Mesodermal cell (in vitro differentiated cells): ENCODE data around the gene TMEM164.

ENCODE experiments used
- H3K27ac ChIP-seq: 2 replicates; pipeline ENCODE4 v1.7.0; 2013; ENCODE audit warnings: mild to moderate bottlenecking, low read depth, low read length, moderate library complexity; ENCODE audit not compliant: severe bottlenecking
- H3K36me3 ChIP-seq: 2 replicates; pipeline ENCODE4 v1.7.1; 2013; ENCODE audit warnings: mild to moderate bottlenecking, low read length, moderate library complexity; ENCODE audit not compliant: control insufficient read depth, insufficient read depth
- H3K4me1 ChIP-seq: one replicate; pipeline ENCODE4 v1.7.1; 2013; ENCODE audit warnings: mild to moderate bottlenecking, low read length; ENCODE audit not compliant: insufficient read depth, control insufficient read depth, poor library complexity, severe bottlenecking
- H3K4me3 ChIP-seq: 2 replicates; pipeline ENCODE4 v1.7.0; 2013; ENCODE audit warnings: low read length, control low read depth, mild to moderate bottlenecking; ENCODE audit not compliant: insufficient read depth, poor library complexity, severe bottlenecking; ENCODE audit errors: extremely low read depth
- H3K9me3 ChIP-seq: 2 replicates; pipeline ENCODE4 v1.7.1; 2013; ENCODE audit warnings: mild to moderate bottlenecking, low read length, moderate library complexity; ENCODE audit not compliant: control insufficient read depth
- WGBS, 2 experiments: methylation state at CpG; one replicate each; pipeline ENCODE4 v1.1.5; 2013; ENCODE audit warnings: missing lambda C conversion rate in 2 of 2; ENCODE audit not compliant: insufficient coverage in 2 of 2; 5-methylcytosine and 5-hydroxymethylcytosine counted together

The TMEM164 gene

DNA sequence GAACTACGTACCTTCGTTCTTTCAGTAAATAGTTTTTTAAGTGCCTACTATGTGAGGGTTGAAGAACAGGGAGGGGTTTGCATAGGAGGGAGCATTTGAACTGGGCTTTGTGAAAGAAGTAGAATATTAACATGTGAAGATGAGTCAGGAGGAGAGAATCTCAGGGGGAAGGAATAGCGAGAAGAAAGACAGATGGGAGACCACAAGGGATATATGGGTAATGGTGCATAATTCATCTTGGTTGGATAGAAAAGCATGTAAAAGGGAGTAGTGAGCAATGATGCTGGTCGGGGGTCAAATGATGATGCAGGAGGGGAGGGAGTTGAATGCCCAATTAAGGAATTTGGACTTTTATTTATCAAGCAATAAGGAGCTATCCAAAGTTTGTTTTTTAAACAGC is 52.7 kb downstream of the TMEM164 start:
- Histone ChIP-seq H3K4me1 (no peaks in the 10 kb centered on the region), H3K36me3 (peaks cover 6% of the 10 kb centered on the region), H3K27ac (no peak overlapping the region), H3K9me3 (no peaks in the 10 kb centered on the region), H3K4me3 (no peak overlapping the region)
- WGBS, 2 experiments: 88 to 100% methylated on average over 3 of the region's 4 CpGs

DNA sequence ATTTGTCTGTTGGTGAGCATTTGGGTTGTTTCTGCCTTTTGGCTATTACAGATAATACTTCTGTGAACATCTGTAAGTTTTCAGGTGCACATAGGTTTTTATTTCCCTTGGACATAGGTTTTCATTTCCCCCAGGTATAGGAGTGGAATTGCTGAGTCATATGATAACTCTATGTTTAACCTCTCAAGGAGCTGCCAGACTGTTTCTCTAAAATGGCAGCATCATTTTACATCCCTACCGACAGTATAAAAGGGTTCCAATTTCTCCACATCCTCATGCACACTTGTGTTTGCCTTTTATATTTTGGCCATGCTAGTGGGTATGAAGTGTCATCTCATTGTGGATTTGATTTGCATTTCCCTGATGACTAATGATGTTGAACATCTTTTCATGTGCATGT is 53.5 kb downstream of the TMEM164 start:
- no peak overlapping the region for H3K4me3 ChIP-seq
- no peak overlapping the region for H3K27ac ChIP-seq
- no CpG with 5 or more reads among the region's 1 CpG for WGBS, 2 experiments
- H3K36me3 ChIP-seq: peaks cover 6% of the 10 kb centered on the region
- H3K9me3 ChIP-seq: no peaks in the 10 kb centered on the region
- no peaks in the 10 kb centered on the region for H3K4me1 ChIP-seq

DNA sequence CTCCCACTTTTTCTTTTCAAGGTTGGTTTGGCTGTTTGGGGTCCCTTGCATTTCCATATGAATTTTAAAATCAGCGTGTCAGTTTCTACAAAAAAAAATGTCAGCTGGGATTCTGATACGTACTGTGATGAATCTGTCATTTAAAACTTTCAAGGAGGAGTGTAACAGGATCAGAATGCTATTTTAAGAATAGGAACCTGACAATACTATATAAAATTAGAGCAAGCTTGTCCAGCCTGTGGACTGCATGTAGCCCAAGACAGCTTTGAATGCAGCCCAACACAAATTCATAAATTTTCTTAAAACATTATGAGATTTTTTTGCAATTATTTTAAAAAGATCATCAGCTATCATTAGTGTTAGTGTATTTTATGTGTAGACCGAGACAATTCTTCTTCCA is 56.5 kb downstream of the TMEM164 start:
- 89% methylated on average over 1 of the region's 3 CpGs; no CpG with 5 or more reads in 1 of the 2 experiments for WGBS, 2 experiments
- no peaks in the 10 kb centered on the region for H3K9me3 ChIP-seq
- no peaks in the 10 kb centered on the region for H3K4me1 ChIP-seq
- H3K4me3 ChIP-seq: no peak overlapping the region
- H3K27ac ChIP-seq: no peak overlapping the region
- no peaks in the 10 kb centered on the region for H3K36me3 ChIP-seq

DNA sequence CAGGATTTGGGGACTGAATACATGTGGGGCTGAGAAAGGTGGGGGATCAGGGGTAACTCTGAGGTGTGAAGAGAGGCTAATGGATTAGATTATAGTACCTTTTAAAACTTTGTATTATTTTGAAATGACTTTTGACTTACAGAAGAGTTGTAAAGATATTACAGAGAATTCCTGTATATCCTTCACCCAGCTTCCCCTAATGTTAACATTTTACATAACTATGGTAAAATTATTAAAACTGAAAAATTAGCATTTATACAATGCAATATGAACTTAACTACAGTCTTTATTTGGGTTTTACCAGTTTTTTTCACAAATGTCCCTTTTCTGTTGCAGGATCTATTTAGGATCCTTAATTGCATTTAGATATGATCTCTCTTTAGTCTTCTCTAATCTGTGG is 57.4 kb downstream of the TMEM164 start:
- H3K9me3 ChIP-seq: no peaks in the 10 kb centered on the region
- no peak overlapping the region for H3K27ac ChIP-seq
- H3K4me1 ChIP-seq: no peaks in the 10 kb centered on the region
- H3K36me3 ChIP-seq: no peaks in the 10 kb centered on the region
- no peak overlapping the region for H3K4me3 ChIP-seq

DNA sequence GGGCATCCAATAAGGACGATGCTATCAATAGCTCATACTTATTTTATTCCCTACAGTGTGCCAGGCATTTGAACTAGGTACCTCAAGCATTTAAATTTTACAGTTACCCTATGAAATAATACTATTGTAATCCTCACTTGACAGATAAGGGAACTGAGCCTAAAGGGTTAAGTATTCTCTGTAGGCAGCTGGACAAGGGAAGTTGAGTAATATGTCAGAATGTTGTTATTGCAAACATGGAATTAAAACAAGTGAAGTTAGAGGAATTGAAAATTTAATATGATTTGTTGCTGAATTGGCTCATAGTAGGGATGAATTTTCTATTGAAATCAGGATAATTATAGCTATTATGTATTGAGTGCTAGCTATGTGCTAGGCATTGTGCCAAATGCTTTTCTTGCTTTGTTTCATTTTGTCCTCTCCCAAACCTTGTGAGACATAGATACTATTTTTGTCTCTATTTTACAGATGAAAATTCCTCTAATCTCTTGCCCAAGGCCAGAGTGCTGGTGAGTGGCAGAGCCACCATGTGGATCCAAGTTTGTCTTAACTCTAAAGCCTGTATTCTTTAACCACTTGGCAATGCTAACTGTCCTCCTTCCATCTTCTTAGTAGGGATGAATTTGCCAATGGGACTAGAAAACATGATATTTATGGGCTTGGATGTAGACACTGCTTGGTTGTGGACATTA is 58.1 kb downstream of the TMEM164 start:
- no CpG with 5 or more reads among the region's 1 CpG for WGBS, 2 experiments
- H3K9me3 ChIP-seq: no peaks in the 10 kb centered on the region
- H3K4me3 ChIP-seq: no peak overlapping the region
- no peak overlapping the region for H3K27ac ChIP-seq
- no peaks in the 10 kb centered on the region for H3K4me1 ChIP-seq
- H3K36me3 ChIP-seq: no peaks in the 10 kb centered on the region

DNA sequence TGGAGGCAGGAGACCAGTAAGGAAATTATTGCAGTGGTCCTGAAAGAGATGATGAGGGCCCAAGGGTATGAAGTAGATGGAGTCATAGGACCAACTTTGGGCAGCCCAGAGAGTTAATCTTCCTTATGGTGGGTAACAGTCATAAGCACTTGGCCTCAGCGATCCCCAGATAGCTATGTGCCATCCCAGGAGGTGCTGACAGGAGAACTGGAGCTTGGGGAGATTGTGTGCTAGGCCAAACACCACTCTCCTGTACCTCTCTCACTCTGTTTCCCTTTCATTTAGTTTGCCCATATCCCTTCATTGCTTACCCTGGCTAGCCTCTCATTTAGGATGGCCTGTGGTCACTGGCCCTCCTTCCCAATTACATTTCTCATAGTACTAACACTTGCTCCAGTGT is 60.0 kb downstream of the TMEM164 start:
- H3K4me3 ChIP-seq: no peak overlapping the region
- no peak overlapping the region for H3K27ac ChIP-seq
- no peaks in the 10 kb centered on the region for H3K4me1 ChIP-seq
- H3K9me3 ChIP-seq: no peaks in the 10 kb centered on the region
- no peaks in the 10 kb centered on the region for H3K36me3 ChIP-seq
- no CpG with 5 or more reads among the region's 1 CpG for WGBS, 2 experiments

DNA sequence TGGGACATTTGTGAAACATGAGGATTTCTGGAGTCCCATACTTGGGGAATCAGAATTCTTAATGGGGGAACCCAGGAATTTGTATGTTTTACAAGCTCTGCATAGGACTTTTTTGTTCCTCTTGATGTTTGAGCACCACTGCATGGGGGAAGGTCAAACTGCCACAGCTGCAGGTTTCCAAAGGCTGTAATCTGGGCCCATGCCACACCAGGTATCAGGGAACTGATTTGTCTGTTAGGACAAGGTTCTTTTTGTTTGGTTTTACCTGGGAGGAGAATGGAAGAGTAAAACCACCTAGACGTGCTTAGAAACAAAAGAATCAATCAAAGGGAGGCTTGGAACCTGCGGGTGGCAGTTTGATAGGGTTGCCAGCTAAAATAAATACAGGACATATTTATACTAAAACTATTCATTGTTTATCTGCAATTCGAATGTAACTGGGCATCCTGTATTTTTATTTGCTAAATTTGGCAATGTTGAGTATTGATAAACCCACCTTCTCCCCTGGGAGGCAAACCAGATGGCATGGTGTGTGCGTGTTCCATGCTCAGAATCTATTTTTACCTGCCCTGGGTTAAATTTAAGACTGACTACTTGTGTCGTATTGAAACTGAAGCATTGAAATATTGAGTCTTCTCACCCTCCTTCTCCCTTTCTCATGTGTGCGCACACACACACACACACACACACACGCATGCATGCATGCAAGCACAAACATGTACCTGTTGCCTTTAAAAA is 63.7 kb downstream of the TMEM164 start:
- Histone ChIP-seq H3K4me1 (no peaks in the 10 kb centered on the region), H3K9me3 (no peaks in the 10 kb centered on the region), H3K4me3 (no peak overlapping the region), H3K27ac (no peak overlapping the region), H3K36me3 (no peaks in the 10 kb centered on the region)
- WGBS, 2 experiments: no CpG with 5 or more reads among the region's 7 CpGs

DNA sequence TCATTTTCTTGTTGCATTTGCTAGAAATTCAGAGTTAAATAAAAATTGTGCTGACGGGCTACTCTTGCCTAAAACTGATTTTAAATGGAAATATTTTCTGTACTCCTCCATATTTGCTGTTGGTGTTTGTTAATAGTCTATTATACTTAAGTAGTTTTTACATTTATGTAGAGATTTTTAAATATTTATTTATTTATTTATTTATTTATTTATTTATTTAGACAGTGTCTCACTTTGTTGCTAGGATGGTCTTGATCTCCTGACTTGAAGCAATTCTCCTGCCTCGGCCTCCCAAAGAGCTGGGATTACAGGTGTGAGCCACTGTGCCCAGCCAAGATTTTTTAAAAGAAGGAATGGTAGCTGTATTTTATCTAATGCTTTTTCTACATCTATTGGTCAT is 68.1 kb downstream of the TMEM164 start:
- no CpG with 5 or more reads among the region's 2 CpGs for WGBS, 2 experiments
- Histone ChIP-seq H3K4me1 (no peaks in the 10 kb centered on the region), H3K4me3 (no peak overlapping the region), H3K9me3 (no peaks in the 10 kb centered on the region), H3K36me3 (peaks cover 9% of the 10 kb centered on the region), H3K27ac (no peak overlapping the region)

DNA sequence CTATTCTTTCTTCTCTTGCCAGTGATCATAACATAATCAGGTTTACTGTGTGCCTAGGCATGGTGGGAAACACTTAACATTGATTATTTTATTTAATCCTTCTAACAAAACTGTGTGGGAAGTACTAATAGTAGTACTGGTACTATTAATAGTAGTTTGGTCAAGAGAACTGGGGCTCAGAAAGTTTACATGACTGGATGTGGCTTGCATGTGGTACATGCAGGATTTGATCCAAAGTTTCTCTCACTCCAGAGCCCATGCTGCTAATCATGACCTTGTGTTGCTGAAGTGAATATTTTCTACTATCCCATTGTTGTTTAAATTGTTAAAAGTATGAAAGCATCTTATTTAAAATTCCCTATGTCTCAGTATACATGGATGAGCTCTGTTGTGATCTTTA is 78.4 kb downstream of the TMEM164 start:
- no peaks in the 10 kb centered on the region for H3K36me3 ChIP-seq
- peaks cover 7% of the 10 kb centered on the region for H3K4me1 ChIP-seq
- no peak overlapping the region for H3K27ac ChIP-seq

DNA sequence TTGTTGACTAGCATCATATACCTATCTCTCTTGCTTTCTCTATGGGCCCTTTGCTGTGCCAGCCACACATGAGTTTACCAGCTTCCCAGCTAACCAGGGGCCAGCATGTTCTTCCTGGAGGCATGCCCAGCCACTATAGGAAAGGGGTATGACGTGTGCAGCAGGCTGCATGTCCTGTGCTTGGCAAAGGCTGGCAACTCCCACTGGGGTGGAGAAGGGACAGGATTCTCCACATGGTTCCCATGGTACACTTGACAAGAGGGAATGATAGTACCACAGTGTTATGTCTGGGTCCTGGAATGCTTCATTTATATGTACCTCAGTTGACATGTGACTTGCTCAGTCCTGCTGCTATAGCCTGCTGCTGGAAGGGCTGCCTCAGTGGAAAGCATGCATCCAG is 78.8 kb downstream of the TMEM164 start:
- H3K27ac ChIP-seq: no peak overlapping the region
- no peak overlapping the region for H3K4me3 ChIP-seq
- H3K4me1 ChIP-seq: peaks cover 10% of the 10 kb centered on the region
- no peaks in the 10 kb centered on the region for H3K9me3 ChIP-seq
- WGBS, 2 experiments: 100% methylated on average over 1 of the region's 1 CpG; no CpG with 5 or more reads in 1 of the 2 experiments
- no peaks in the 10 kb centered on the region for H3K36me3 ChIP-seq

More for the DNA sequence above, 78.4 kb downstream of the TMEM164 start:
- H3K4me3 ChIP-seq: no peak overlapping the region
- no peaks in the 10 kb centered on the region for H3K9me3 ChIP-seq

DNA sequence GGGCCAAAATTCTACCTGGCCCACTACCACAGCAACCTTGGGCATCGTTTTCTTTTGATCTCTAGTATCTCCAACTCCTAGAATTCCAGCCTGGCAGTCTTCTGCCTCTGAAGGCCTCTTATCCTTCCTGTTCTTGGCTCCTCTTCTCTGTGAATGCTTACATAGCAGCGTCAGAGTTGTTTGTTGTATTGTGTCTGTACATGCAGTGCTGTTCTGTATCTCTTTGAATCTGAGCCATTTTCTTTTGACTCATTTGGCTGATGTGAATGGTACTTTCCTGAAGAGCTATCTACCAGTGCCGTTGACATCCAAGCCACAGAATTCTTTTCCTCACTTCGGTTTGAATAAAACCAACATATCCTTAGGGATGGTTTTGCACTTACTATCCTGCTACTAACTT is 79.2 kb downstream of the TMEM164 start:
- peaks cover 11% of the 10 kb centered on the region for H3K4me1 ChIP-seq
- H3K9me3 ChIP-seq: no peaks in the 10 kb centered on the region
- no peaks in the 10 kb centered on the region for H3K36me3 ChIP-seq
- no peak overlapping the region for H3K4me3 ChIP-seq
- WGBS, 2 experiments: no CpG with 5 or more reads among the region's 4 CpGs
- H3K27ac ChIP-seq: peak overlapping the region; percentile 10
